Stimulated activated CD8-positive, alpha-beta memory T cell treated with anti-CD3 and anti-CD28 coated beads, Interleukin-15, amount 100 ng/mL, for 1 hour (primary cell): ENCODE measurements around the gene SLC35E2B.
"Not testable (repeated sequence)": the region's sequence is repeated elsewhere in the genome, so short reads cannot be mapped to it uniquely, and the experiment has no call there.

Experiments used
- DNase-seq: peaks from one replicate; pipeline ENCODE4 v3.0.0-alpha.2; 2020; ENCODE audit warnings: low read depth

Gene SLC35E2B

GRCh38 chr1:1692714-1693647 lies at the start of gene SLC35E2B:
Gene SLC35E2B, minus strand, starts transcription at chr1:1692795. Its CDS starts 16,096 bp downstream, at chr1:1676699.
- DNase-seq = peak; percentile 87

GRCh38 chr1:1741013-1741412 lies 48.4 kb upstream of the SLC35E2B start:
- not testable (repeated sequence) for DNase-seq

GRCh38 chr1:1738799-1739337 lies 46.3 kb upstream of the SLC35E2B start:
- DNase-seq = not testable (repeated sequence)

- not testable (repeated sequence) for DNase-seq
Measured at GRCh38 chr1:1737675-1738590, 45.3 kb upstream of the SLC35E2B start.

DNA sequence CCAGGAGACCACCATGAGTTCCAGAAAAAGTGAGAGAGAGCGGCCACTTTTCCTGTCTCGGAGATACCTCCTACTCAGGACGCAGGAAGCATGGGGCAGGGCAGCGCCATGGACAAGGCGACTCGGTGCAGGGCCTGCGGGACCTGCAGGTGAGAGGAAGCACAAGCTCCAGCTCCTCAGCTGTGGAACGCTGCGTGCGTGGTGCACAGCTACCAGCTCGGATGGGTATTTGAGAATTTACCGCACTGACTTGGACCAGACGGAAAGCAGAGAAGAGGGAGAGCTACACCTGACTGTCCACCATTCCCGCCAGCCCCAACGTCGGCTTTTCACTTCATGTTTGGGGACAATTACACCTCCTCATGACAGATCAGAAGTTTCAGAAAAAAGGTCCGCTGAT lies 39.8 kb upstream of the SLC35E2B start:
- no peak for DNase-seq

- no peak for DNase-seq
Measured at GRCh38 chr1:1730870-1731269, 38.3 kb upstream of the SLC35E2B start.

DNA sequence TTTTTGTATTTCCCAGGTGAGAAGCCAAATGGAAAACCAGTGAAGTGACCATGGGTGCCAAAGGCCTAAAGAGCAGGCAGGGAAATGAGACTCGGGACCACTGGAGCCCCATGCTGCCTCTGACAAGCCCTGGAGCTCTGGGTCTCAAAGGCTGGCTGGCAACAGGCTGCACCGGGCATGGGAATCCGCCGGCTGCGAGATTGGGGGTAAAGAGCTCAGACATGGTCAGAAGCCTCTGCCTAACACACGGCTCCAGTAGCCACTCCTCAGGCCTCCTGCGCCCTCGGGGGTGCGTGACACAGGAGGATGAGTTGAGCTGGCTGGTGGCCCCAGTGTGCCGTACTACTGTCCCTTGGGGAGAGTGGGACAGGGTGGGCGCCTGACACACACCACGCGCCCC lies 37.6 kb upstream of the SLC35E2B start:
- DNase-seq = not testable (repeated sequence)

DNA sequence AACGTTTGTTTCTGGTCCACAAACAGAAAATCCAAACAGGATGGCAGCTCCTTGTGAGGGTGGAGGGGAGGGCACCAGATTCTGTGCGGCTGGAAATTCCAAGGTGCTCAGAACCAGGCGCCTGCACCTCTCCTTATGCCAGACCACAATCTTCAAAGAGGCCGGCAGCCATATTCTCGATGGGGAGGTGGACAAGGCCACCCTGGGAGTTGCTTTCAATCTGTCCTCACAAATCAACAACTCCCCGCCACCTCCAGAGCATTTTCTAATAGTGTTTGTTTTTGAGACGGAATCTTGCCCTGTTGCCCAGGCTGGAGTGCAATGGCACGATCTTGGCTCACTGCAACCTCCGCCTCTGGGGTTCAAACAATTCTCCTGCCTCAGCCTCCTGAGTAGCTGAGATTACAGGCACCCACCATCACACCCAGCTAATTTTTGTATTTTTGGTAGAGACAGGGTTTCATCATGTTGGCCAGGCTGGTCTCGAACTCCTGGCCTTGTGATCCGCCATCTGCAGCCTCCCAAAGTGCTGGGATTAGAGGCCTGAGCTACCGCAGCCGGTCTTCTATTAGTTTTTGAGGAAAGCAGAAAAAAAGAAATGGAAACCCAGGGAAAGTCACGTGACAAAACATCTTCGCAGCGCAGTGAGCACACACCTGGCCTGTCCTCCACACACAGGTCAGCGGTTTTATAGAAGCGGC lies 36.7 kb upstream of the SLC35E2B start:
- not testable (repeated sequence) for DNase-seq

GRCh38 chr1:1728308-1729005 lies 35.9 kb upstream of the SLC35E2B start:
- DNase-seq = not testable (repeated sequence)

GRCh38 chr1:1727131-1727651 lies 34.6 kb upstream of the SLC35E2B start:
- not testable (repeated sequence) for DNase-seq

GRCh38 chr1:1726088-1726487 lies 33.5 kb upstream of the SLC35E2B start:
- DNase-seq = not testable (repeated sequence)

- peak; percentile 99 for DNase-seq
Measured at GRCh38 chr1:1724035-1724864, 31.7 kb upstream of the SLC35E2B start, which contains the start of gene CDK11A. Gene CDK11A, minus strand, starts transcription at chr1:1724357. Its CDS starts 1,539 bp downstream, at chr1:1722818.

DNA sequence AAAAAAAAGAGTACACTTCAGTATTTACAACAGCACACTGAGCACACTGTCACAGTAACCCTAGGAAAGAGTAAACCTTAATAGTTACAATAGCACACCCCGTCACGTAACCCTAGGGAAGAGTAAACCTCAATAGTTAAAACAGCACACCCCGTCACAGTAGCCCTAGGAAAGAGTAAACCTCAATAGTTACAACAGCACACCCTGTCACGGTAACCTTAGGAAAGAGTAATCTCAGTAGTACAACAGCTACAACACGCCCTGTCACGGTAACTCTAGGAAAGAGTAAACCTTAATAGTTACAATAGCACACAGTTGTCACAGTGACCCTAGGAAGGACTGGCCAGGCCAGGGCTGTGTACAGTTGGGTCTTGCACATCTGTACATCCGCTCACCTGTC lies 28.6 kb upstream of the SLC35E2B start:
- no peak for DNase-seq

GRCh38 chr1:1715109-1715883 lies 22.7 kb upstream of the SLC35E2B start:
- DNase-seq = not testable (repeated sequence)

- not testable (repeated sequence) for DNase-seq
Measured at GRCh38 chr1:1707897-1708296, 15.3 kb upstream of the SLC35E2B start.

DNA sequence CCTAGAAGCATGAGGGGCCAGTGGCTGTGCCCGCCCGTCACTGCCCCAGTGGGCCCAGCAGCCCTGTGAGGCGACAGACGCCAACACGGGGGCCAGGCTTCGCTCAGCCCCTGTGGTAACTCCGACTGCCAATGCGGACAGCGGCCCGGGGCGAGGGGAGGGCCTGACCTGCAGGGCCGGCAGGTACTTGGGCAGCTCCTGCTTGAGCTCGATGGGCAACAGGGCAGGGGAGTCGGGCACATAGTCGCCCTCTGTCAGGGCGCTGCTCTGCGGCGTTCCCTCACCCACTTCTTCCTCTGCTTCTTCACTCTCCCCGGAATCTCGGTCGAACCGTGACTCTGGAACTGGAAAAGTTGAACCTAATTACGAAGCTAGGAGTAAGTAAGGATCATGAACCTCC lies 14.6 kb upstream of the SLC35E2B start:
- DNase-seq = not testable (repeated sequence)

DNA sequence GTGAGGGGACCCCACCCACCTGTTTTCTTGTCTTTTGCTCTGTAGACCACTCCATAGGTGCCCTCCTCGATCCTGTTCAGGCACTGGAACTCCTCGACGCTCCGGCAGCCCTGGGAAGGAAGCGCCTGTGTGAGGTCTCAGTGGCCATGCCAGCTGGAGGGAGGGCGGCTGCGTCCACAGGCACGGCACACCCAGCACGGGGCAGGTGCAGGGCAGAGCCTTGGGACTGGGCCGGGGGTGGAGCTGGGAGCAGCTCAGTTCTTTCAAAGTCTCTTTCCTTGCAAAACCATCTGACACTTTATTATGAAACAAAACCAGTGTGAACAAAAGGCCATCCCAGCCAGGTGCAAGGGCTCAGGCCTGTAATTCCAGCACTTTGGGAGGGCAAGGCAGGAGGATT lies 13.0 kb upstream of the SLC35E2B start:
- DNase-seq = not testable (repeated sequence)

DNA sequence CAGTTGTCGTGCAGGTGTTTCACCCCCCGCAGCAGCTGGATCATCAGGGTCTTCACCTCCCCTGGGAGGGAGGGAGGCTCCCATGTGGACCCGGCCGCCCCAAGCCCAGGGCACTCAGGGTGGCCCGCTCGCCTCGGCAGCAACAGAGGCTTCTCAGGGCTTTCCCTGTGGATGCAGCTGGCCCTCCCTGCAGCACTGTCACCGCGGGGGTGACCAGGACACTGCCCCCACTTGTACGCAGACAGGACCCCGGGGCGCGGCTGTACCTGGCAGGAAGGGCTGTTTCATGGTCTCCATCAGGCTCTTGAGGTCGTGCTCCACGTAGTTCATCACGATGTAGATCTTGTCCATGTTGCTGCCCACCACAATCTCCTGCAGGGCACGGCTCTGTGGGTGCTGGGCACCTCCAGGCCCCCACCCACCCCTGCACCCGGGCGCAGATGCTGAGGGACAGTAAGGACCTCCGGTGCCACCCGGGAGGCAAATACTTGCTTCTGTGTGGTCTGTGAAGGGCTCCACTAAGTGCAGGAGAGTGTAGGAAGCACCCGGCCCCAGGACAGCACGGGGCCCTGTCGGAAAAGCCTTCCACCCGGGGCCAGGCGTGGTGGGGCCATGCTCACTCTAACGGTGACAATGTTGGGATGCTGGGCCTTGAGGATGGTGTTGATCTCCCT lies 11.8 kb upstream of the SLC35E2B start:
- not testable (repeated sequence) for DNase-seq
